ENCODE results near the gene PITPNC1. TPM values are rescaled to one million over a fixed set of nuclear protein-coding genes. Genes with fewer than 3 reads are reported as not detected.

Gene PITPNC1
- total RNA-seq, 1 experiment from 2014 or later = 22.3 TPM

GRCh38 chr17:67441896-67442219 lies 64.8 kb downstream of the PITPNC1 start:
- no peak overlapping the region for H3K4me3 ChIP-seq (ENCODE audit: insufficient read depth, low read depth, low read length)
- DNase-seq = no peak
- H3K36me3 ChIP-seq (replicated peaks; ENCODE audit: control insufficient read depth, insufficient read depth, low read length) = no peaks in the 10 kb centered on the region
- H3K27me3 ChIP-seq (ENCODE audit: control insufficient read depth, insufficient read depth, low read length) = no peaks in the 10 kb centered on the region

- Histone ChIP-seq H3K4me3 (ENCODE audit: insufficient read depth, low read depth, low read length) (no peak overlapping the region), H3K27me3 (ENCODE audit: control insufficient read depth, insufficient read depth, low read length) (no peaks in the 10 kb centered on the region), H3K36me3 (replicated peaks; ENCODE audit: control insufficient read depth, insufficient read depth, low read length) (no peaks in the 10 kb centered on the region)
- no peak for DNase-seq
Measured at GRCh38 chr17:67442787-67443624, 65.9 kb downstream of the PITPNC1 start.

GRCh38 chr17:67443931-67444595 lies 67.0 kb downstream of the PITPNC1 start:
- no peak overlapping the region for H3K4me3 ChIP-seq (ENCODE audit: insufficient read depth, low read depth, low read length)
- no peaks in the 10 kb centered on the region for H3K27me3 ChIP-seq (ENCODE audit: control insufficient read depth, insufficient read depth, low read length)
- H3K36me3 ChIP-seq (replicated peaks; ENCODE audit: control insufficient read depth, insufficient read depth, low read length) = no peaks in the 10 kb centered on the region
- no peak for DNase-seq

- H3K4me3 ChIP-seq (ENCODE audit: insufficient read depth, low read depth, low read length) = no peak overlapping the region
- H3K36me3 ChIP-seq (replicated peaks; ENCODE audit: control insufficient read depth, insufficient read depth, low read length) = no peaks in the 10 kb centered on the region
- DNase-seq = no peak
- no peaks in the 10 kb centered on the region for H3K27me3 ChIP-seq (ENCODE audit: control insufficient read depth, insufficient read depth, low read length)
Measured at GRCh38 chr17:67448449-67448848, 71.4 kb downstream of the PITPNC1 start.

GRCh38 chr17:67449065-67449464 lies 72.0 kb downstream of the PITPNC1 start:
- Histone ChIP-seq H3K27me3 (ENCODE audit: control insufficient read depth, insufficient read depth, low read length) (no peaks in the 10 kb centered on the region), H3K36me3 (replicated peaks; ENCODE audit: control insufficient read depth, insufficient read depth, low read length) (no peaks in the 10 kb centered on the region), H3K4me3 (ENCODE audit: insufficient read depth, low read depth, low read length) (no peak overlapping the region)
- DNase-seq = no peak

GRCh38 chr17:67449845-67450755 lies 73.0 kb downstream of the PITPNC1 start:
- DNase-seq = no peak
- H3K4me3 ChIP-seq (ENCODE audit: insufficient read depth, low read depth, low read length) = no peak overlapping the region
- no peaks in the 10 kb centered on the region for H3K27me3 ChIP-seq (ENCODE audit: control insufficient read depth, insufficient read depth, low read length)
- H3K36me3 ChIP-seq (replicated peaks; ENCODE audit: control insufficient read depth, insufficient read depth, low read length) = no peaks in the 10 kb centered on the region

GRCh38 chr17:67452681-67453554 lies 75.8 kb downstream of the PITPNC1 start:
- Histone ChIP-seq H3K27me3 (ENCODE audit: control insufficient read depth, insufficient read depth, low read length) (no peaks in the 10 kb centered on the region), H3K4me3 (ENCODE audit: insufficient read depth, low read depth, low read length) (no peak overlapping the region), H3K36me3 (replicated peaks; ENCODE audit: control insufficient read depth, insufficient read depth, low read length) (no peaks in the 10 kb centered on the region)
- DNase-seq = no peak

- Histone ChIP-seq H3K27me3 (ENCODE audit: control insufficient read depth, insufficient read depth, low read length) (no peaks in the 10 kb centered on the region), H3K4me3 (ENCODE audit: insufficient read depth, low read depth, low read length) (no peak overlapping the region), H3K36me3 (replicated peaks; ENCODE audit: control insufficient read depth, insufficient read depth, low read length) (no peaks in the 10 kb centered on the region)
- DNase-seq = no peak
Measured at GRCh38 chr17:67456103-67456502, 79.0 kb downstream of the PITPNC1 start.

- Histone ChIP-seq H3K27me3 (ENCODE audit: control insufficient read depth, insufficient read depth, low read length) (no peaks in the 10 kb centered on the region), H3K36me3 (replicated peaks; ENCODE audit: control insufficient read depth, insufficient read depth, low read length) (no peaks in the 10 kb centered on the region), H3K4me3 (ENCODE audit: insufficient read depth, low read depth, low read length) (no peak overlapping the region)
- DNase-seq = no peak
Measured at GRCh38 chr17:67456889-67457288, 79.8 kb downstream of the PITPNC1 start.

- Histone ChIP-seq H3K4me3 (ENCODE audit: insufficient read depth, low read depth, low read length) (no peak overlapping the region), H3K27me3 (ENCODE audit: control insufficient read depth, insufficient read depth, low read length) (no peaks in the 10 kb centered on the region), H3K36me3 (replicated peaks; ENCODE audit: control insufficient read depth, insufficient read depth, low read length) (no peaks in the 10 kb centered on the region)
- DNase-seq = no peak
Measured at GRCh38 chr17:67458203-67458602, 81.1 kb downstream of the PITPNC1 start.

GRCh38 chr17:67459985-67460384 lies 82.9 kb downstream of the PITPNC1 start:
- no peak overlapping the region for H3K4me3 ChIP-seq (ENCODE audit: insufficient read depth, low read depth, low read length)
- H3K27me3 ChIP-seq (ENCODE audit: control insufficient read depth, insufficient read depth, low read length) = no peaks in the 10 kb centered on the region
- DNase-seq = no peak
- H3K36me3 ChIP-seq (replicated peaks; ENCODE audit: control insufficient read depth, insufficient read depth, low read length) = no peaks in the 10 kb centered on the region

- no peaks in the 10 kb centered on the region for H3K27me3 ChIP-seq (ENCODE audit: control insufficient read depth, insufficient read depth, low read length)
- H3K4me3 ChIP-seq (ENCODE audit: insufficient read depth, low read depth, low read length) = no peak overlapping the region
- DNase-seq = no peak
- H3K36me3 ChIP-seq (replicated peaks; ENCODE audit: control insufficient read depth, insufficient read depth, low read length) = no peaks in the 10 kb centered on the region
Measured at GRCh38 chr17:67461228-67461780, 84.2 kb downstream of the PITPNC1 start.

- no peaks in the 10 kb centered on the region for H3K27me3 ChIP-seq (ENCODE audit: control insufficient read depth, insufficient read depth, low read length)
- DNase-seq = no peak
- H3K4me3 ChIP-seq (ENCODE audit: insufficient read depth, low read depth, low read length) = no peak overlapping the region
- no peaks in the 10 kb centered on the region for H3K36me3 ChIP-seq (replicated peaks; ENCODE audit: control insufficient read depth, insufficient read depth, low read length)
Measured at GRCh38 chr17:67461876-67462275, 84.8 kb downstream of the PITPNC1 start.
